ENCODE measurements around the gene PRCD. TPM values are rescaled to one million over a fixed set of nuclear protein-coding genes. Genes with fewer than 3 reads are reported as not detected.

The PRCD gene
- total and polyA plus RNA-seq, 8 donors: 0.72 to 12.2 (median 4.2) TPM; not detected in 3

- intact Hi-C loops (cut with DNase I; ENCODE audit: low total_unique reads): no loop called here
- no peaks in the 10 kb centered on the region for H3K9me3 ChIP-seq
- H3K27me3 ChIP-seq: no peaks in the 10 kb centered on the region
- peaks cover 11 to 39% (median 29%) of the 10 kb centered on the region in 4 donors for H3K36me3 ChIP-seq
- TF ChIP-seq CTCF (IDR thresholded peaks at IDR 0.05) (no peak), POLR2AphosphoS5 (IDR thresholded peaks at IDR 0.05) (no peak), POLR2A (IDR thresholded peaks at IDR 0.05) (no peak), EP300 (IDR thresholded peaks at IDR 0.05) (no peak)
- H3K4me3 ChIP-seq: peak overlapping the region in 2 of 4 donors; percentile 85 to 86
- peak overlapping the region in 4 of 5 donors; percentile 32 to 91 (median 64) for H3K27ac ChIP-seq
- H3K4me1 ChIP-seq: peaks cover 39 to 64% (median 50%) of the 10 kb centered on the region in 4 donors
- no peak for DNase-seq
- 66 to 78% (median 75%) methylated on average over 10 of the region's 10 CpGs for WGBS, 5 donors
Measured at GRCh38 chr17:76560036-76560876, 20.4 kb downstream of the PRCD start.

- Histone ChIP-seq H3K27me3 (no peaks in the 10 kb centered on the region), H3K36me3 (peaks cover 11 to 45% (median 35%) of the 10 kb centered on the region in 4 donors), H3K9me3 (no peaks in the 10 kb centered on the region), H3K27ac (peak overlapping the region in 4 of 5 donors; percentile 32 to 91 (median 64)), H3K4me1 (peaks cover 39 to 70% (median 49%) of the 10 kb centered on the region in 4 donors), H3K4me3 (peak overlapping the region in 2 of 4 donors; percentile 17 to 86)
- DNase-seq: no peak
- intact Hi-C loops (cut with DNase I; ENCODE audit: low total_unique reads): no loop called here
- 49 to 67% (median 64%) methylated on average over 6 of the region's 6 CpGs for WGBS, 5 donors
- TF ChIP-seq POLR2AphosphoS5 (IDR thresholded peaks at IDR 0.05) (no peak), CTCF (IDR thresholded peaks at IDR 0.05) (no peak), EP300 (IDR thresholded peaks at IDR 0.05) (no peak), POLR2A (IDR thresholded peaks at IDR 0.05) (no peak)
Measured at GRCh38 chr17:76560877-76561221, 21.0 kb downstream of the PRCD start.

DNA sequence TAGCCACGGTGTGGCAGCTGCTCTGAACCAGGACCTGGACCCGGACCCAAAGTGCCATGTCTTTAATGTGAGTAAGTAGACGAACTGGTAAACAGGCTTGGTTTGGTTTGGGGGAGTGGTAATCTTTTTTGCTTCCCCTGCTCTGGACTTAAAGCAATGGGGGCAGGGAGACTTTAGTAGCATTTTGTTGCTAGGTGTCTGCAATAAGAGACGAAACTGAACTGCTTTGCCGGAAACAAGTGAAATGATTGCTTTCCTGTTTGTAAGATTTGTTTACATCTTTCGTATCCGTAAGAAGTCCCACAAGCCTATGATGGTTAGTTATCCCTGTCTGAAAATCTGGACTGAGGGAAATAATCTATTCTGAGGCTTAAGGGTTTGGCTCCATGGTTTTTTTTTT lies 21.5 kb downstream of the PRCD start:
- no peaks in the 10 kb centered on the region for H3K27me3 ChIP-seq
- DNase-seq: no peak
- peaks cover 11 to 50% (median 40%) of the 10 kb centered on the region in 4 donors for H3K36me3 ChIP-seq
- no peaks in the 10 kb centered on the region for H3K9me3 ChIP-seq
- TF ChIP-seq EP300 (IDR thresholded peaks at IDR 0.05): no peak
- TF ChIP-seq CTCF (IDR thresholded peaks at IDR 0.05): no peak
- TF ChIP-seq POLR2AphosphoS5 (IDR thresholded peaks at IDR 0.05): no peak
- no peak for TF ChIP-seq POLR2A (IDR thresholded peaks at IDR 0.05)
- H3K27ac ChIP-seq: peak overlapping the region in 4 of 5 donors; percentile 32 to 91 (median 64)
- intact Hi-C loops (cut with DNase I; ENCODE audit: low total_unique reads): no loop called here
- peak overlapping the region in 2 of 4 donors; percentile 17 to 86 for H3K4me3 ChIP-seq
- peaks cover 39 to 70% (median 49%) of the 10 kb centered on the region in 4 donors for H3K4me1 ChIP-seq
- 37 to 45% (median 41%) methylated on average over 7 of the region's 7 CpGs for WGBS, 5 donors

DNA sequence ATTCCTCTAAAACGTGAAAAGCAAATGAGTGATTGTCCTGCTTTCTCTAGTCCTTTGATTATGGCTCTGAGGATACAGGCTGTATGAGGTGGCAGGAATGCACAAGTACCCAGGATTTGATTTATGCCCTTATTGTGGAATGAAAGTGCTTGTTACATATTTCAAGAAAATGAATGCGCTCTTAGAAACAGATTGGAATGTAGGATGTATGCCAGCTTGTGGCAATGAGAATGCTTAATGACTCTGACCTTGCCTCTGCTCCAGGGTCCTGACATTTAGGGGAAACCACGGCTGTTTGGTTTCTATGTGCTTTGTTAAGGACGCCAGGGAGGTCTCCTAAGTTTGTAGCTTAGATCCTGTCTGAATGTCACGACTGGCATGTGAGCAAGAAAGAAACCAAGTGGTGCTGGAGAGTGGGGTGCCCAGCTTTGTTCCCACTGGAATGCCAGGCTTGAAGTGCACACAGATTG lies 22.0 kb downstream of the PRCD start:
- no peak overlapping the region for H3K4me3 ChIP-seq
- WGBS, 5 donors: 46 to 57% (median 47%) methylated on average over 5 of the region's 5 CpGs
- H3K9me3 ChIP-seq: no peaks in the 10 kb centered on the region
- H3K4me1 ChIP-seq: peaks cover 39 to 70% (median 51%) of the 10 kb centered on the region in 4 donors
- no peaks in the 10 kb centered on the region for H3K27me3 ChIP-seq
- no peak for DNase-seq
- intact Hi-C loops (cut with DNase I; ENCODE audit: low total_unique reads): no loop called here
- H3K36me3 ChIP-seq: peaks cover 11 to 51% (median 44%) of the 10 kb centered on the region in 4 donors
- peak overlapping the region in 4 of 5 donors; percentile 32 to 91 (median 64) for H3K27ac ChIP-seq
- no peak for TF ChIP-seq EP300 (IDR thresholded peaks at IDR 0.05)
- TF ChIP-seq POLR2A (IDR thresholded peaks at IDR 0.05): no peak
- peak in 1 of 3 donors; percentile 17 for TF ChIP-seq POLR2AphosphoS5 (IDR thresholded peaks at IDR 0.05)

Data from stomach (tissue), 9 donors.